ENCODE results near the gene NPHP4. TPM values are rescaled to one million over a fixed set of nuclear protein-coding genes. Genes with fewer than 3 reads are reported as not detected.

The NPHP4 gene
- total RNA-seq, 1 experiment from 2014 or later: 16.8 TPM

GRCh38 chr1:5992814-5993555 is 760 bp upstream of the NPHP4 start (continued):
- TF ChIP-seq HMGXB4 (CRISPR knock-in tag; IDR thresholded peaks at IDR 0.05) (no peak), ZNF138 (CRISPR knock-in tag; conservative IDR thresholded peaks at IDR 0.05) (no peak), RORB (CRISPR knock-in tag; IDR thresholded peaks at IDR 0.05) (no peak), RELA (CRISPR knock-in tag; IDR thresholded peaks at IDR 0.05; ENCODE audit: borderline replicate concordance) (no peak), ZNF232 (CRISPR knock-in tag; IDR thresholded peaks at IDR 0.05) (no peak), TCF7 (CRISPR knock-in tag; IDR thresholded peaks at IDR 0.05; ENCODE audit: low read depth) (no peak), PRDM15 (CRISPR knock-in tag; IDR thresholded peaks at IDR 0.05) (no peak; the same call in none of the 2 replicates), ZNF416 (CRISPR knock-in tag; IDR thresholded peaks at IDR 0.05) (0 out of 2 replicates have a peak, but pooled peaks have one; percentile 34), MYBL2 (CRISPR knock-in tag; IDR thresholded peaks at IDR 0.05) (no peak), ESRRA (CRISPR knock-in tag; IDR thresholded peaks at IDR 0.05; ENCODE audit: borderline replicate concordance) (no peak), KAT7 (CRISPR knock-in tag; IDR thresholded peaks at IDR 0.05; ENCODE audit: borderline replicate concordance) (peak; percentile 83; the same call in 1 of the 2 replicates)

DNA sequence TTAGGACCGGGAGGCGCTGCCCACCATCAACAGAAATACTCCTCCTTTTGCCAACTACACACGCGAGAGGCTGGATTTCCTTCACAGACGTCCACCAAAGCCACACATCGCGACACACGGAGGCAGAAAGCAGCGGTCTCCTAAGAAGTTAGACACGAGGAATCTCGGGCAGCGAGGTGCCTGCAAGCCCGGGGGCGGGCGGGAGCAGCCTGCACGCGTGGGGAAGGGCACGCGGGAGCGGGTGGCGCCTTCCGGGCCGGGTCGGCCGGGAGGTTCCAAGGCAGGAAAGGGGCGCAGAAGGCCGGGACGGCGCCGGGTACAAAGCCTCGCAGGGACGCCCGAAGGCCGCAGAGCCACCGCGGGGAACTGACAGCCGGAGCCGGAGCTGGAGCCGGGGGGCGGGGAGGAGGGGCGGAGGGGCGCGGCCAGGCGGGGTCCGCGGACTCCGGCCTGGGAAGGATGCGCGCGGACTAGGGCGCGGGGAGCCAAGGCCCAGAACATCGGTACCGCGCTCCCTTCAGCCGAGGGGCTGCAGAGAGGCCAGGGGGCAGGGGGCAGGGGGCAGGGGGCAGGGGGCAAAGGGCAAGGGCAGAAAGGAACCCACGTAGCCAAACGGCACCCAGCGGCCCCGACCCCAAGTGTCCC is 722 bp downstream of the NPHP4 start:
- ChIA-PET POLR2A (no interaction called here), CTCF (interaction anchor here (0.5 to 5.0 kb wide), 9 partner anchors 11 to 432 kb away, joined by 3 to 41 read pairs (median 4); no protein-coding TSS in a partner anchor)
- peaks cover 22% of the 10 kb centered on the region for H3K4me1 Mint-ChIP-seq
- peaks cover 35% of the 10 kb centered on the region for H3K27me3 Mint-ChIP-seq (ENCODE audit: low read depth)
- H3K27ac Mint-ChIP-seq: no peak overlapping the region
- TF ChIP-seq SOX15 (CRISPR knock-in tag; IDR thresholded peaks at IDR 0.05) (no peak), ZNF121 (CRISPR knock-in tag; IDR thresholded peaks at IDR 0.05) (no peak)
- no peaks in the 10 kb centered on the region for H3K9me3 Mint-ChIP-seq
- H3K36me3 Mint-ChIP-seq: no peaks in the 10 kb centered on the region
- ATAC-seq: no peak; the same call in 1 of the 2 replicates
- DNase-seq (ENCODE audit: low spot score): peak; percentile 65
- H3K4me3 Mint-ChIP-seq: peak overlapping the region; percentile 83

GRCh38 chr1:5990913-5991312 is 1.3 kb downstream of the NPHP4 start:
- peaks cover under 1% of the 10 kb centered on the region; the same call in 1 of the 2 replicates for H3K36me3 Mint-ChIP-seq
- no peak for DNase-seq (ENCODE audit: low spot score)
- peak overlapping the region; percentile 83 for H3K4me3 Mint-ChIP-seq
- no peak overlapping the region for H3K27ac Mint-ChIP-seq
- ChIA-PET CTCF (interaction anchor here (0.6 to 5.0 kb wide), 8 partner anchors 10 to 432 kb away, joined by 3 to 41 read pairs (median 3); no protein-coding TSS in a partner anchor), POLR2A (no interaction called here)
- peaks cover 22% of the 10 kb centered on the region for H3K4me1 Mint-ChIP-seq
- H3K27me3 Mint-ChIP-seq (ENCODE audit: low read depth): peaks cover 31% of the 10 kb centered on the region
- H3K9me3 Mint-ChIP-seq: no peaks in the 10 kb centered on the region
- no peak for ATAC-seq
- TF ChIP-seq OVOL2 (CRISPR knock-in tag; IDR thresholded peaks at IDR 0.05; ENCODE audit: borderline replicate concordance) (no peak), ARID4B (CRISPR knock-in tag; IDR thresholded peaks at IDR 0.05; ENCODE audit: borderline replicate concordance) (no peak), GABPB1 (CRISPR knock-in tag; IDR thresholded peaks at IDR 0.05) (no peak)
- TF ChIP-seq, protein P1, sequence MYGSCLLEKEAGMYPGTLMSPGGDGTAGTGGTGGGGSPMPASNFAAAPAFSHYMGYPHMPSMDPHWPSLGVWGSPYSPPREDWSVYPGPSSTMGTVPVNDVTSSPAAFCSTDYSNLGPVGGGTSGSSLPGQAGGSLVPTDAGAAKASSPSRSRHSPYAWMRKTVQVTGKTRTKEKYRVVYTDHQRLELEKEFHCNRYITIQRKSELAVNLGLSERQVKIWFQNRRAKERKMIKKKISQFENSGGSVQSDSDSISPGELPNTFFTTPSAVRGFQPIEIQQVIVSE (CRISPR knock-in tag; IDR thresholded peaks at IDR 0.05; ENCODE audit: borderline replicate concordance): no peak
